Cardiac septum (tissue), 1 donor: Measurements from ENCODE around the gene C1QBP. TPM values are rescaled to one million over a fixed set of nuclear protein-coding genes. Genes with fewer than 3 reads are reported as not detected.
"Not testable (repeated sequence)": the region's sequence is repeated elsewhere in the genome, so short reads cannot be mapped to it uniquely, and the experiment has no call there.

Source experiments
- DNase-seq: peaks from one replicate; pipeline ENCODE4 v3.0.0-alpha.2; 2020; ENCODE audit warnings: low spot score
- intact Hi-C: fragments of 100-400 bp; cut with DNase I; formaldehyde crosslinking; loops from one replicate; pipeline ENCODE4 v1.14.0; 2022
- total RNA-seq: library from RNA; stranded (reverse); fragmentation: NEBNext Ultra II Directional; extraction: Animal tissue kit (Norgen Biotek cat#: 25700); gene quantifications from one replicate; pipeline ENCODE4 v1.2.1, GENCODE V29; 2021
- donor health status: DM: no; HTN: no; CAD: no.

C1QBP gene
- total RNA-seq, 1 donor from 2014 or later, result 101 TPM

DNA sequence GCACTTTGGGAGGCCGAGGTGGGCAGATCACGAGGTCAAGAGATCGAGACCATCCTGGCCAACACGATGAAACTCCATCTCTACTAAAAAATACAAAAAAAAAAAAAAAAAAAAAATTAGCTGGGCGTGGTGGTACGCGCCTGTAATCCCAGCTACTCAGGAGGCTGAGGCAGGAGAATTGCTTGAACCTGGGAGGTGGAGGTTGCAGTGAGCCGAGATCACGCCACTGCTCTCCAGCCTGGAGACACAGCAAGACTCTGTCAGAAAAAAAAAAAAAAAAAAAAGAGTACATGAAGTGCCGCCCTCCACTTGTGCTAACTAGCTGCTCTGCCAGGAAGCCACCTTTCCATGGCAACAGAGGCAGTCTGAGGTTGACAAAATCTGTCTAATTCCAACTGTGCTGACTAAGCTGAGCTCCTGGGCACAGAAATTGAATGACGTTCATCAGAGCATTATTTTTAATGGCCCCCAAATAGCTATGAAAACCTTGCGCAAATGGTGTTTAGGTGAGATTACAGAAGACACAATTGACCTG is 3.1 kb downstream of the C1QBP start:
- intact Hi-C loops, result loop anchor here (10.0 kb wide), 1 partner anchor 191 kb away; no protein-coding TSS in a partner anchor
- DNase-seq, result not testable (repeated sequence)

DNA sequence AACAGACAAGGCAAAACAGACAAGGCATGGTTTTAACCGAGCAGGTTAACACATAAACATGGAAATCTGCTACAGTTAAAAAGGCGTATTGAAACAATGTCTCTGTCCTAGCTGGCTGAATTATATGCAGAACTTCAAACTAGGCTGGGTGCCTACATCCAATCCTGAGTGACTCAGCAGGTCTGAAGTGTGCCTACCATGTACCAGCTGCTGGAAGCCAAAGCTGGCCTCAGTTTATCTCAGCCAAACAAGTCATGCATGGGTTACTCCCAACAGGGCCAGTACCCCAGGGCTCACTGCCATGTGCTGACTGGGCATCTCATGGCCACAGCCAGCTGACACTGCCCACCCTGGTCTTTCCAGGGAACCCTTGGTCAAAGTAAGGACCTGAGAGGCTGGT is 4.0 kb downstream of the C1QBP start:
- intact Hi-C loops, result loop anchor here (10.0 kb wide), 1 partner anchor 190 kb away; no protein-coding TSS in a partner anchor
- no peak for DNase-seq

DNA sequence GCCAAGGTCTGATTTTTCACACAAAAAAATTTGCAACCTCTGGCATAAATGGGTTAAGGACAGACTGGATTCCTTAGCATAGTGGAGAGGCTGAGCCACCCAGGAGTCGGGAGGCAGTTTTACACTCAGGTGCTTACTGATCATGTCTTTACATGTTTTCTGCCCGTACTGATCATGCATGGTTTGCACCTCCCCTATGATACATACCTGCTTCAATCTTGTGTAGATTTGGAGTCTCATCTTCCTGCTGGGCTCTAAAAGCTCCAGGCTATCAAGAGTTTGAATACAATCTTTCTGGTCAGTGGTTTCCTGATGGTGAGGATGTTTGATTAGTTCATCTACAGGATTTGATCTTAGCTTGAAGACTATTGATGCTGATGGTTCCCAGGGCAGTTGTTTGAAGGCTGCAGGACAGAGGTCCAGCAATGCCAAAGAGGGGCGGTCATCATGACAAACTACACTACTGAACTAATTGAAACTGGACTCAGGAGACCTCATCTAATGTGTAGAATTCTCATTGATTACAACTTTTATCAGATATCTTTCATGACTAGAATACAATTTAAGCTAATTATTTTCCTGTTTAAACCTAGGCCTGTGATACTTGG is 6.9 kb downstream of the C1QBP start:
- intact Hi-C loops, result loop anchor here (10.0 kb wide), 1 partner anchor 187 kb away; no protein-coding TSS in a partner anchor
- DNase-seq, result no peak

DNA sequence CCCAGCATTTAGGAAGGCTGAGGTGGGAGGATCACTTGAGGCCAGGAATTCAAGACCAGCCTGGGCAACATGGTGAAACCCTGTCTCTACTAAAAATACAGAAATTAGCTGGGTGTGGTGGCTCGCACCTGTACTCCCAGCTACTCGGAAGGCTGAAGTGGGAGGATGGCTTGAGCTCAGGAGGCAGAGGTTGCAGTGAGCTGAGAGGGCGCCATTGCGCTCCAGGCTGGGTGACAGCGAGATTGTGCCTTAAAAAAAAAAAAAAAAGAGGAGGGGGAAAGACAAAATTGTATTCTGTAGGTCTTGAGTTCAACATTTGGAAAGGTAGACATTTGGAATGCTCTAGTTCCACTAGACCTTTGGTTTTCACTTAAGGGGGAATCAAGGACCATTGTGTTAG is 7.7 kb downstream of the C1QBP start:
- intact Hi-C loops, result loop anchor here (10.0 kb wide), 1 partner anchor 186 kb away; no protein-coding TSS in a partner anchor

DNA sequence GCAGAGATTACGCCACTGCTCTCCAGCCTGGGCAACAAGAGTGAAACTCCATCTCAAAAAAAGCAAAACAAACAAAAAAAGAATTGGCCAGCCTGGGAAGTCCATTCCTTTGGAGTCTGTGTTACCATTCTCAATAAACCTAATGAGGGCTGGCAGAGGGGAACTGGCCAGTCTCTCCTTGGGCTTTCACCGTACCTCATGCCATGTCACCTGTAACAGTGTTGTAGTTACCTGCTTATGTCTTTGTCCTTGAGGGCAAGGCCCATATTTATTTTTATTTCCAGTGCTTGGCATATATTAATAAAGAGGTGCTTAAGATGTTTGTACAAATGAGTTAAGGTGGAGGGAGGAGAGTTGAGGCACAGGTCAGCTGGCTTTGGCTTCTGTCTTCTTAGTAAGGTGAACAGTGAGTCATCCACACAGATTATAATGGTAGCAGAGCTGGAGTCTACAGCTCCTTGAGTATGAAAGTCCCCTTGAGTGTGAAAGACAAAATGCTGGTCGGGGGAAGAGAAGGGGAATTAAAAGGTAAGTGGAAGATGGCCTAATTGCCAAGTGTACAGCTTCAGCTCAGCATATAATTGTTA is 8.4 kb downstream of the C1QBP start:
- intact Hi-C loops, result loop anchor here (10.0 kb wide), 1 partner anchor 186 kb away; no protein-coding TSS in a partner anchor
- DNase-seq, result no peak

More for the DNA sequence above, 7.7 kb downstream of the C1QBP start:
- DNase-seq, result not testable (repeated sequence)

DNA sequence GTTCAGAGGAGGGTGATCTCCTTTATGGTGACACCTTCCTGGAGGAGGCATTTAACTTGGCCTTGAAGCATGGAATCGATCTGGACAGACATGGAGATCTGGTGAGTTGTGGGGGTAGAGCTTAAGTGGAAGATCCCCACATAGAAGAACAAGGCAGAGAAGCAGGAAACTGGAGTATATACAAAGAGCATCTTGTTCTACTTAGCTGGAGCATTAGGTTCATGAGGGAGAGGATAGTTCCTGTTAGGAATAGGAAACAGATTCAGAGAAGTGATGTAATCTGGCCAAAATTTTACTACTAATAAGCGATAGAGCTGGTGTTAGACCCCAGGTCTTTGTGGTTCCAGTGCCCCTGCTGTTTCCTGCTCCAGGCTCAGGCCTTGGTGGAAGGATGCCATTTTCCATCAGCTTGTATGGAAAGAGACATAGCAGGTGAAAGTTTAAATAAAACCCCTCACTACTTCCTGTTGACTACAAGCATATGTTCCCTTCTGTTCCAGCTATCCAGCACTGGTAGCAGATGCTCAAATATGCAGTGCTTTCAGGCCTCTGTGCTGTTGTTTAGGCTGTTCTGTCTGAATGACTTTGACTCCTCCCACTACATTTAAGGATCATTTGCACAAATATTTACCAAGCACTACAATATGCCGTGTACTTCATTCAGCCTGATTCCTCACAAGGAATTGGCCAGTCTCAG is 9.6 kb downstream of the C1QBP start:
- no peak for DNase-seq
- intact Hi-C loops, result no loop called here

DNA sequence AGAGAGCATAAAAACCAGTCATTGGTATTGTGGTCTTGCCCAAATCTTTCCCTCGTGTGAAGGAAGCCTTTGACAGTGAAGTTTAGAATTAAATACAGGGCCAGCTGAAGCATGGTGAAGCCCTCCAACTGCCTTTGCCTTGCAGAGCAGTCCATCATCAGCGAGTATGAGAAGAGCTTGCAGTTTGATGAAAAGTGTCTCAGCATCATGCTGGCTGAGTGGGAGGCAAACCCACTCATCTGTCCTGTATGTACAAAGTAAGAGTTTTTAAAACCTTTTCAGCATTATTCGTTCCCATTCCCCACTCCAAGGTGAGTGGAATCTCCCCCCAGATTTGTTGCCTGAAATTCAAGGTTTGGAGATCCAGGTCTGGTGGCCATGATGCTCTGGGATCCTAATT is 13.1 kb downstream of the C1QBP start:
- no peak for DNase-seq
- intact Hi-C loops, result no loop called here

DNA sequence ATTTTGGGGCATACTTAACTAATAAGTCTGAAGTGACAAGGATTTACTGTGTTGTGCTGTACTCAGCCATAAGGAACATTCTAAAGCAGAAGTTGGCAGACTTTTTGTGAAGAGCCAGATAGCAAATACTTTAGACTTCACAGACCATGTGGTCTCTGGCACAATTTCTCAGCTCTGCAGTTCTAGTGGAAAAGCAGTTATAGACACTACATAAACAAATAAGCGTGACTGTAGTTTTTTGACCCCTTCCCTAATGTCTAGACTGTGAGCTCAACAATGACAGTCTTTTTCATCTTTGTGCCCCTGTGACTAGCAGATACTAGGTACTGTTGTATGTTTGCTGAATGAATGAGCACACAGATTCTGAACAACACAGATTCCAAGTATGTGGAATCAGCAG is 14.0 kb downstream of the C1QBP start:
- DNase-seq, result no peak
- intact Hi-C loops, result no loop called here

DNA sequence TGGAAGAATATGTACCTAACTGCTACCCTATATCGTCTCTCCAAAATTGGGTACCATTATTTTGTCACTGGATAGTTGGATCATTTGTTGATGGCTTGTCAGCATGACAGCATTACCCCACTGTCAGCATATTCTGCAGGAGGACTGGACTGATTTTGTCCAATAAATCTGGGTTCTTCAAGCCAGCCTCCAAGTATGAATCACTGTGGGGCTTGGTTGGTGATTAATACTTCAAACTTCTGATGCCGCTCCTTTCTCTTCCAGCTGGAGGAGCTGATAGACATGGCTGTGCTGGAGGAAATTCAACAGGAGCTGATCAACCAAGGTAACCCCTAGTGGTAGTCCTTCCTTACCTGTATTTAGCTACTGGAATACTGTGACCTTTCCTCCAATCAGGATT is 16.4 kb downstream of the C1QBP start:
- DNase-seq, result no peak
- intact Hi-C loops, result no loop called here

DNA sequence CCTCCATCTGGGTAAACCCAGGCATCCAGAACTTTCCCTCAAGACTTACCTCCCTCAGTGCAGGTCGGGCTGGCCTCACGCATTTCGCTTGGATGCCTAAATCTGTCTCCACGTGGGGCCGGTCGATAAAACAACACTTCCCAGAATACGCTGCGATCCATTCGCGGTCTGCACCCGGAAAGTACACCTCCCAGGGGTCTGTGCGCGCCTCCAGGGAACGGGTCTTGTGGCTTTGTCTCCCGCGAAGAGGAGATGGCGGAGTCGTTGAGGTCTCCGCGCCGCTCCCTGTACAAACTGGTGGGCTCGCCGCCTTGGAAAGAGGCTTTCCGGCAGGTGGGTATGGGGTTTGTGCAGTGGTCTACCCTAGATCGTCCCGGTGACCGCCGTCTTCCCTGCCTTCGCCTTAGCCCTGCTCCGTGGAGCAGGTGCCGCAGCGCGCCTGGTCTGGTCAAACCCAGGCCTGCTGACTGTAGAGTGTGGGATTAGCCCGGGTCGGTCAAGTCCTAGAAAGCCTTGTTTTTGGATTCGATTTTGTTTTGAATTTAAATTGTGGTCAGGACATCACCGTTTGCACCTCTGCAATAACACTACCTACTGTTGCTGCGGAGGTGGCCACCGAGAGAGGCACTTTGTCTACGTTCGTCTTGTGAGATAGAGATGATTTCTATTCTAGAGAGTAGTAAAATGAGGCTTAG is 18.8 kb downstream of the C1QBP start, which contains the start of gene RPAIN:
RPAIN (plus strand) TSS at position 224 of the 695 bp plus-strand sequence; CDS start at position 253, 29 bp downstream.
- intact Hi-C loops, result no loop called here
- peak; percentile 95 for DNase-seq

DNA sequence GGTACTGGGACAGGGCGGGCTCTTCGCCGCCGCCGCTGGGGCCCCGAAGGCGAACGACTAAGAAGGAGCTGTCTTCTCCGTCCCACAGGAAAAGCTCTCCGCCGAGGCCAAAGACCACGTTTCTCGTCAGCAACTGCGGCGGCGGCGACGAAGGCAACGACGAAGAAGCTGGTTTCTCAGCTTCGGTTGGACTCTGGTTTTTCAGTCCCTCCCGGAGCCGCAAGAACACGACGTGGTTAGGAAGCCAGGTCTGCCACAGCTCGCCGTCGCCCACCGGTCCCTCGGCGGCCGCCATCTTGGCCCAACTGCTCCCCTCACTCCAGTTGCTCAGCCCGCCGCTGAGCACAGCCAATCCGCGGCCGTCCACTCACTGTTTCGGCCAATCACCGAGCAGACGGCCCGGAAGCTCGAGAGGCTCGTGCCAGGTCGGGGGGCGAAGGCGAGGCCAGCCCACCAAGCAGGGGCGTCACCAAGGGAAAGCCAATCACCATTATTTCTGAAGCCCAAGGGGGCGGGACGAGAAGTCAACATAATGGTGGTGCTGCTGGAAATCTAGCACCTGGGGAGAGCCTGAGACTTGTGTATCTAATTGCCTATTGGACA is 19.5 kb downstream of the C1QBP start, which contains the start of gene NUP88:
NUP88 (minus strand) TSS at position 307 of the 603 bp plus-strand sequence; CDS start at position 295, 12 bp downstream.
- DNase-seq, result peak; percentile 98
- intact Hi-C loops, result no loop called here

DNA sequence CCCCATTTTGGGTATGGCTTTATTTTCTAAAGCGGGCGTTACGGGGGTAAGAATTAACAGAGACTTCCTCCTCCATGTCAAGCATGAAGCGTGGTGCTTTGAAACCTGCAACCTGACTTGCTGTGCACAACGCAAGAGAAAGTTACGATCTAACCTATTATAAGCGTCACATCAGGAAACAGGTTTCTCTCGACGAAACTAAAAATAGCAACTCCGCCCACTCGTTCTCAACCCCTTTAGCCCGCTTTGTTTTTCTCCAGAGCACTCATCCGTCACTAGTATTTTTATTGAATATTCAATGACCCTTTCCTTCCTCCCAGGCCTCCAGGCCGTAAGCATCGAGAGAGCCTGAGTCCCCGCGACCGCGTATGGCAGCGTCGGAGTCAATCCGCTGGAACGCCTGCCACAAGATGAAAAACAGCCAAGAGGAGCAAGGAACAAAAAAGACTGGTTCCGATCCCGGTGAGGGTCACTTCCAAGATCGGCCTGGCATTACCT is 20.0 kb downstream of the C1QBP start:
- no peak for DNase-seq
- intact Hi-C loops, result no loop called here

DNA sequence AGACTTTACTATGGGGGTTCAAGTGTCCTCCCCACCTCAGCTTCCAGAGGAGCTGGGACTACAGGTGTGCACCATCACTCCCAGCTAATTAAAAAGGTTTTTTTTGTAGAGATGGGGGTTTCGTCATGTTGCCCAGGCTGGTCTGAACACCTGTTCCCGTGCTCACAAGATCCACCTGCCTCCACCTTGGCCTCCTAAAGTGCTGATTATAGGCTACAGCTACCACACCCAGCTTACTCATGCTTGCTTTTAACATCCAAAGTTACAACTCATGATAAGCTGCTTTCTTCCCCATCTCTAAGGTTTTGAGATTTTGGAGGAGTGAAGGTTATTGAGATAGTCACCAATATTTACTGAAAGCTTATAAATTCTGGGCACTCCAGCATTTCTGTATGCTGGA is 22.1 kb downstream of the C1QBP start:
- intact Hi-C loops, result no loop called here
- no peak for DNase-seq

DNA sequence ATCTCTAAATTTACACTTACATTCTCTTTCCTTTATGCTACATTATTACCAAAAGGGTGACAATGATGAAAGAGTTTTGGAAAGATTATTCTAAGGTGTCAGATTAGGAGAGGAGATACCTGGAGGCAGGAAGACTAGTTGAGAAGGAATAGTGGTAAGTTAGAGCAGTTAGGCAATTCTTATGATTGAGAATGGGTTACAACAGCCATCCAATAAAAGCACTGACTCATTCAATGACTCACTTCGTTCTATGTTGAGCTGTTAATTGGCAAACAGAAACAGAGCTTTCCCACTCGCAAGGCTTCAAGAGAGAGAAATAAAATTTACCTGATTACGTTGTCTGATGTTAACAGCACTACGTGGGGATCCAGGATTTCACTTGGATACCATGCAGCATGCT is 25.3 kb downstream of the C1QBP start:
- DNase-seq, result no peak
- intact Hi-C loops, result no loop called here

DNA sequence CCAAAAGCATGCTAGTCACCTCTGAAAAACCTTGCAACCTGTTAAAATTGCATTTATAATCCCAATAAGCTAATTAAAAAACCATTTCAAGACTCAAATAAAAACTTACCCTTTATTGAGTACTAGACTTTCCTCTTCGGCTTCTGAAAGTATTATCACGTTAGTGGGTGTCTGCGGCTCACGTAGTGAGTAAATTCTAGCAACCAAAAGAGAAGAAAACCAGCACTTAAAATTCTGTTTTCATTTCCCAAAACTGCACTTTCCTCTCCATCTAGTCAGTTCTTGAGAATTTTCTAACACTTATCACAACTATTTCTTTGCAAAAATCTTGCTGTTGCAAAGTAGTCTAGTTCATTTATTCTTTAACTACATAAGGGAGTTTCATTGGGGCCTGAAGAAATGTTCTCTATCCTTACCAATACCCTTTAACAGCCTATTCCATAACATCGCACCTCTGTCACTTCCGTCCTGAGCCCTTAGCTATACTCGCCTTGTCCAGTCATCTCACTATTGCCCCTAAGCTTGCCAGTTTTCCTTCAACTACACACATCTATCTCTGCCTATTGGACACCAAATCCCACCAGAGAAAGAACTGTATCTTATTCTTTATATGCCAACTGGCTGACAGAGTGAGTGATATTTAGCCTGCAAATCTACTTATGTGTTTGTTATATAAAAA is 28.2 kb downstream of the C1QBP start:
- intact Hi-C loops, result no loop called here
- no peak for DNase-seq

DNA sequence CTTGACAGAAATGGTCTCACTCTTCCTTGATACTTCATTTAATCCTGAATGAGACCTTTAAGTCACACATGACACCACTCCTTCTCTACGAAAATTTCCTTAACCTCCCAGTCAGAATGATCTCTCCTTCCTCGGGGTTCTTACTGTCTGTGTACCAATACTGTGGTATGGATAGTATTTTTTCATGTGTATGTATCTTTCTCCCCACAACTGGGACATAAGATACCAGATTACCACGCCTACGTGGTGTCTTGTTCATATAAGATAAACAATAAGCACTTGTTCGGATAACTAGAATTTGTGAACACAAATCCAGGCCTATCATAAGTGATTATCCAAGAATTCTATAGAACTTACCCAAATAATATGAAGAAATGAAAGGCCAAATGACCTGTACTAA is 30.8 kb downstream of the C1QBP start:
- DNase-seq, result no peak
- intact Hi-C loops, result no loop called here

DNA sequence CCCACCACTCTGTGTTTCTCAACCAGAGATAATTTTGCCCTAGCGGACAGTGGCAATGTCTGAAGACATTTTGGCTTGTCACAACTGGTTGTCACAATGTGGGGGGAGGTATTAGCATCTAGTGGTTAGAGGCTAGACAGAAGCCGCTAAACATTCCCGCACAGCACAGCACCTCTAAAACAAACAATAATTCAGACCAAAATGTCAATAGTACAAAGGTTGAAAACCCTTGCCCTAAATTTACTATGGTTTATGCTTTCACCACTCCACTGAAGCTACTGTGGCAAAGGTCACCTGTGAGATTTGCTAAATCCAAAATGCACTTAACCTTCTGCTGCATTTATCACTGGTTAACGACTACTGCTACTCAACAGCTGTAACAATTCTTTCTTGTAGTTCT is 33.6 kb downstream of the C1QBP start:
- intact Hi-C loops, result no loop called here
- no peak for DNase-seq

DNA sequence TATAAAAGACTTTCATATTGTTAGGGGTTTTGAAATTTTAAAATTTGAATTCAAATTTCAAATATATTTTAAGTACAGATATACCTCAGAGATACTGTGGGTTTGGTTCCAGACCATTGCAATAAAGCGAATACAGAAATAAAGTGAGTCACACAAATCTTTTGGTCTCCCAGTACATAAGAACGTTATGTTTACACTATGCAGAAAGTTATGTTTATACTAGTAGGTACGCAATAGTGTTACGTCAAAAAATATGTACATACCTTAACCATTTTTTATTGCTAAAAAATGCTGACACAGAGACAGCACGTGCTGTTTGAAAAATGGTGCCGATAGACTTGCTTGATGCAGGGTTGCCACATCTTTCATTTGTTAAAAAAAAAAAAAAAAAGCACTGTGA is 39.2 kb downstream of the C1QBP start:
- DNase-seq, result no peak
- intact Hi-C loops, result no loop called here

DNA sequence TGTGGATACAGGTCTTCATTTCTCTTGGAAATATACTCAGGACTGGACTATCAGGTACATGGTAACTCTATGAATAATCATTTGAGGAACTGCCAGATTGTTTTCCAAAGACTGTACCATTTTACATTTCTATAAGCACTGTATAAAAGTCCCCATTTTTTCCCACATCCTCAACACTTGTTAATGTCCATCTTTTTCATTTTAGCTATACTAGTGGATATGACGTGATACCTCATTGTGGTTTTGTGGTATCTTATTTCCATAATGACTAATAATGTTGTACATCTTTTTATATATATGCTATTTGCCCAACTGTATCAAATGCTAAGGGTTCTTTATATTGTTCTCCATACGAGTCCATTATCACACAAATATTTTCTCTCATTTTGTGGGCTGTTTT is 42.3 kb downstream of the C1QBP start:
- intact Hi-C loops, result no loop called here

More for the DNA sequence above, 42.3 kb downstream of the C1QBP start:
- DNase-seq, result no peak
